GM06990 (cell line): ENCODE data around the gene PLEKHB2.

Experiments used
- DNase-seq: peaks from one replicate; pipeline ENCODE4 v3.0.0-alpha.2; 2011; ENCODE audit not compliant: insufficient read length; ENCODE audit errors: extremely low read depth
- H3K27me3 ChIP-seq: replicated peaks from 2 replicates; pipeline ENCODE4 v1.6.0; 2011; ENCODE audit warnings: low read length; ENCODE audit not compliant: control insufficient read depth, insufficient read depth
- H3K36me3 ChIP-seq: 2 replicates; pipeline ENCODE4 v1.5.1; 2011; ENCODE audit warnings: low read length; ENCODE audit not compliant: control insufficient read depth, insufficient read depth
- H3K4me3 ChIP-seq: replicated peaks from 2 replicates; pipeline ENCODE4 v1.5.1; 2011; ENCODE audit warnings: low read depth, mild to moderate bottlenecking, control low read depth, low read length
- CTCF ChIP-seq: IDR thresholded peaks from 2 replicates; pipeline ENCODE4 v1.5.1; 2011; ENCODE audit warnings: low read length, control low read depth, mild to moderate bottlenecking, inconsistent platforms; ENCODE audit not compliant: insufficient read depth, poor library complexity, severe bottlenecking

Gene PLEKHB2

GRCh38 chr2:131127981-131128380 is 22.8 kb downstream of the PLEKHB2 start:
- Histone ChIP-seq H3K27me3 (no peaks in the 10 kb centered on the region), H3K36me3 (peaks cover 22% of the 10 kb centered on the region), H3K4me3 (no peak overlapping the region)
- no peak for DNase-seq
- TF ChIP-seq CTCF, result no peak

GRCh38 chr2:131130298-131130596 is 25.1 kb downstream of the PLEKHB2 start:
- TF ChIP-seq CTCF, result no peak
- no peak overlapping the region for H3K4me3 ChIP-seq
- no peaks in the 10 kb centered on the region for H3K27me3 ChIP-seq
- peaks cover 17% of the 10 kb centered on the region for H3K36me3 ChIP-seq
- DNase-seq, result no peak

DNA sequence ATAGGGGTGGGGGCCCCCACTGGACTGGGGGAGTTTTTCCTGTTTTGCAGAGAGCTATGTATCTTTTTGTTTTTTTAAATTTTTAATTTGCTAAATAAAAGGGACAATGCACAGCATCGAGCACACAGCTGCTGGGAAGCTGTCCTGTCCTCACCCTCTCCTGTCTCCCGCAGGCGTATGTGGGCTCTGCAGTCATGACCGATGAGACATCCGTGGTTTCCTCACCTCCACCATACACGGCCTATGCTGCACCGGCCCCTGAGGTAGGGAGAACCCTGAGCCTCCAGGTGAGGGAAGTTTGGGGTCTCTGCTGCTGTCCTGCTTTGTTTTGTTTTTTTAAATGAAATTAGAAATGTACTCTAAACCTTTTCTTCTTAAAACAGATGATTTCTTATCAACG is 27.6 kb downstream of the PLEKHB2 start:
- no peak overlapping the region for H3K4me3 ChIP-seq
- no peak for DNase-seq
- peaks cover 11% of the 10 kb centered on the region for H3K36me3 ChIP-seq
- TF ChIP-seq CTCF, result no peak
- no peaks in the 10 kb centered on the region for H3K27me3 ChIP-seq

DNA sequence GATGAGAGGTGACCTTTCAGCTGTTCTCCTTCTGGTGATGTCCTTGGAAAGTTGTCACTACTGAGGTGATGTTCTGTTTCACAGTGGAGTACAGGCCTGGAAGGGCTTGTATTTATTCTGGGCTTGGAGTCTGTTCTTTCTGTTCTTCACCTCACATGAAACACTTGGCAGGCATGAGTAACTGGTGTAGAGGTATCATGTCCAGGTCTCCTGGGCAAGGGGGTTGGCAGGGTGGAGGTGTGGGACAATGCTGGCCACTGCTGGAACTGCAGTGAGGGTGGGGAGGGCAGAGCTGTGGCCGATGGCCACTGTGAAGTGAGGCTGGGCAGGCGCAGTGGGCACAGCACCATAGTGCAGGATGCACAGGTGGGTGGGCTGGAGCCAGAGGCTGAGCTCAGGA is 35.4 kb downstream of the PLEKHB2 start:
- Histone ChIP-seq H3K36me3 (peaks cover 15% of the 10 kb centered on the region), H3K27me3 (no peaks in the 10 kb centered on the region), H3K4me3 (no peak overlapping the region)
- TF ChIP-seq CTCF, result no peak
- no peak for DNase-seq

DNA sequence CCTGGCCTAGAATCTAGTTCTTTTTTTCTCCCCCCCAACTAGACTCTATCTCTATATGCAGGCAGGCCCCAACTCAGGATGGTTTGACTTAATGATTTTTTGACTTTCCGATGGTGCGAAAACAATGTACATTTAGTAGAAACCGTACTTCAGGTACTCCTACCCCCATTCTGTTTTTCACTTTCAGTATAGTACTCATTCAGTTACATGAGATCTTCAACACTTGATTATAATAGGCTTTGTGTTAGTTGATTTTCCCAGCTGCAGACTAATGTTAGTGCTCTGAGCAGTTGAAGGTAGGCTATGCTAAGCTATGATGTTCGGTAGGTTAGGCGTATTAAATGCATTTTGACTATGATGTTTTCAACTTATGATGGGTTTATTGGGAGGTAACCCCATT is 37.7 kb downstream of the PLEKHB2 start:
- H3K27me3 ChIP-seq, result no peaks in the 10 kb centered on the region
- no peak overlapping the region for H3K4me3 ChIP-seq
- DNase-seq, result no peak
- TF ChIP-seq CTCF, result no peak
- peaks cover 16% of the 10 kb centered on the region for H3K36me3 ChIP-seq

GRCh38 chr2:131143803-131144202 is 38.7 kb downstream of the PLEKHB2 start:
- no peak overlapping the region for H3K4me3 ChIP-seq

More at GRCh38 chr2:131143803-131144202, 38.7 kb downstream of the PLEKHB2 start:
- Histone ChIP-seq H3K36me3 (peaks cover 17% of the 10 kb centered on the region), H3K27me3 (no peaks in the 10 kb centered on the region)
- no peak for DNase-seq
- no peak for TF ChIP-seq CTCF
